ENCODE data around the gene WDR72.

DNA sequence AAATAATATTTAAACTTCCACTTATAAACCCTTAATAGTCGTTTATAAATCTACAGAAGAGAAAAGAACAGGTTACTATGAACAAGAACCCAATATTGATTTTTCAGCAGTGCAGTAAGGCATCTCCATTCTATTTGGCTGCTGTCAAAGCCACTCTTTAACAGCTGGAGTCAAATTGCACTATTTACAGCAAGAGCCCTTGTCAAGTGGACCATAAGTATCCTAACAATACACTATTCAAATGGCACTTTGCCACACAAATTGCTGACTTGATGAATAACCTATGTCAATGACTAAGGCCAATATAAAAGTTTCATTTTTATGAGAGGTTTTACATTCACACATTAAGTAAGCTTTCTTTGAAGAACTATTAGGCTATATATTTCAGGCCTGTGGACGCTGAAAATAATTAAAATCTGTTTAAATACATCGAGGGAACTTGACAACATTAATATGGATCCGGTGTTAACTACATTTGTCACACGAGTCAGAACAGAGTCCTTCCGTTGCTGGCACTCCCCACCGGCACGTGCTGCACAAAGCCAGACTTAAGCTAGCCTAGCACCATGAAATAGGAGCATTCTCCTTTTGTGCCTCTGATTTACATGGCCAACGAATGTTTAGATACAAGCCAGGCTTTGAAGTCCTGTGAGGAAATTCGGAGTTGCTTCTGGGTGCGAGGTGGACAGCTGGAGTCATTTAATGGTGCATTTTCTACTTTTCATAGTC, 100.5 kb downstream of the WDR72 start:
- TF ChIP-seq CTCF (IDR thresholded peaks at IDR 0.05) (no peak), POLR2A (IDR thresholded peaks at IDR 0.05) (no peak)
